H7 (cell line): ENCODE results near the gene SSMEM1. TPM values are rescaled to one million over a fixed set of nuclear protein-coding genes. Genes with fewer than 3 reads are reported as not detected.
"Not testable (repeated sequence)": the region's sequence is repeated elsewhere in the genome, so short reads cannot be mapped to it uniquely, and the experiment has no call there.

Experiments used
- DNase-seq: peaks from one replicate; pipeline ENCODE4 v3.0.0; 2012
- H3K27me3 ChIP-seq: 2 replicates; pipeline ENCODE4 v1.6.0; 2011; ENCODE audit warnings: mild to moderate bottlenecking, low read length; ENCODE audit not compliant: control insufficient read depth, insufficient read depth
- H3K36me3 ChIP-seq: replicated peaks from 2 replicates; pipeline ENCODE4 v1.5.1; 2011; ENCODE audit warnings: low read length; ENCODE audit not compliant: control insufficient read depth, insufficient read depth
- H3K4me3 ChIP-seq: 2 replicates; pipeline ENCODE4 v1.5.1; 2011; ENCODE audit warnings: low read depth, mild to moderate bottlenecking, control low read depth, low read length, moderate library complexity; ENCODE audit not compliant: insufficient read depth
- total RNA-seq: library from RNA; depleted of rRNA; stranded (reverse); fragments of >200 nt; shearing (Covaris generic); gene quantifications from 2 replicates; pipeline ENCODE4 v1.2.3, GENCODE V29; 2014; rRNA removed

The SSMEM1 gene
- not detected in 2 replicates for total RNA-seq

- DNase-seq = no peak
- Histone ChIP-seq H3K4me3 (no peak within 1 kb of the TSS), H3K36me3 (peaks cover 1% of the 10 kb centered on the region; the same call in 1 of the 2 replicates), H3K27me3 (no peaks in the 10 kb centered on the region)
Observed at GRCh38 chr7:130207642-130208041, at the start of gene SSMEM1. TSS of gene SSMEM1 (plus strand) at chr7:130207860. CDS start at chr7:130207911, 51 bp downstream.

GRCh38 chr7:130160023-130160422, 47.6 kb upstream of the SSMEM1 start:
- Histone ChIP-seq H3K27me3 (no peaks in the 10 kb centered on the region), H3K4me3 (no peak overlapping the region), H3K36me3 (0 out of 2 replicates have a peak, but pooled peaks cover 1% of the 10 kb centered on the region)
- DNase-seq = no peak

GRCh38 chr7:130160455-130160854, 47.2 kb upstream of the SSMEM1 start:
- no peak for DNase-seq
- Histone ChIP-seq H3K36me3 (0 out of 2 replicates have a peak, but pooled peaks cover 1% of the 10 kb centered on the region), H3K27me3 (no peaks in the 10 kb centered on the region), H3K4me3 (no peak overlapping the region)

GRCh38 chr7:130162196-130162595, 45.5 kb upstream of the SSMEM1 start:
- H3K4me3 ChIP-seq = no peak overlapping the region
- no peak for DNase-seq
- peaks cover 3% of the 10 kb centered on the region for H3K36me3 ChIP-seq
- H3K27me3 ChIP-seq = no peaks in the 10 kb centered on the region

GRCh38 chr7:130174237-130174959, 33.3 kb upstream of the SSMEM1 start:
- H3K27me3 ChIP-seq = no peaks in the 10 kb centered on the region
- H3K4me3 ChIP-seq = no peak overlapping the region
- peaks cover 4% of the 10 kb centered on the region for H3K36me3 ChIP-seq
- no peak for DNase-seq

GRCh38 chr7:130178251-130178650, 29.4 kb upstream of the SSMEM1 start:
- Histone ChIP-seq H3K36me3 (peaks cover 7% of the 10 kb centered on the region), H3K27me3 (no peaks in the 10 kb centered on the region), H3K4me3 (no peak overlapping the region)
- no peak for DNase-seq

GRCh38 chr7:130179631-130180030, 28.0 kb upstream of the SSMEM1 start:
- Histone ChIP-seq H3K4me3 (no peak overlapping the region), H3K27me3 (no peaks in the 10 kb centered on the region), H3K36me3 (peaks cover 9% of the 10 kb centered on the region)
- DNase-seq = no peak

GRCh38 chr7:130180571-130181262, 26.9 kb upstream of the SSMEM1 start:
- Histone ChIP-seq H3K36me3 (peaks cover 7% of the 10 kb centered on the region), H3K4me3 (no peak overlapping the region), H3K27me3 (no peaks in the 10 kb centered on the region)
- DNase-seq = no peak

GRCh38 chr7:130181263-130181605, 26.4 kb upstream of the SSMEM1 start:
- Histone ChIP-seq H3K27me3 (no peaks in the 10 kb centered on the region), H3K36me3 (peaks cover 7% of the 10 kb centered on the region), H3K4me3 (no peak overlapping the region)
- DNase-seq = no peak

GRCh38 chr7:130182990-130183389, 24.7 kb upstream of the SSMEM1 start:
- Histone ChIP-seq H3K36me3 (peaks cover 7% of the 10 kb centered on the region), H3K27me3 (no peaks in the 10 kb centered on the region), H3K4me3 (no peak overlapping the region)
- DNase-seq = no peak

- not testable (repeated sequence) for H3K36me3 ChIP-seq, H3K4me3 ChIP-seq
Observed at GRCh38 chr7:130184349-130184748, 23.3 kb upstream of the SSMEM1 start.

GRCh38 chr7:130187360-130187759, 20.3 kb upstream of the SSMEM1 start:
- H3K4me3 ChIP-seq = no peak overlapping the region
- DNase-seq = no peak
- H3K36me3 ChIP-seq = peaks cover 3% of the 10 kb centered on the region
- no peaks in the 10 kb centered on the region for H3K27me3 ChIP-seq

More at GRCh38 chr7:130184349-130184748, 23.3 kb upstream of the SSMEM1 start:
- not testable (repeated sequence) for H3K27me3 ChIP-seq, DNase-seq

GRCh38 chr7:130189343-130189742, 18.3 kb upstream of the SSMEM1 start:
- DNase-seq = no peak
- Histone ChIP-seq H3K4me3 (no peak overlapping the region), H3K27me3 (no peaks in the 10 kb centered on the region), H3K36me3 (peaks cover 2% of the 10 kb centered on the region)

- DNase-seq = no peak
- peaks cover 2% of the 10 kb centered on the region for H3K36me3 ChIP-seq
- no peaks in the 10 kb centered on the region for H3K27me3 ChIP-seq
- H3K4me3 ChIP-seq = no peak overlapping the region
Observed at GRCh38 chr7:130191791-130192190, 15.9 kb upstream of the SSMEM1 start.

- no peak for DNase-seq
- peaks cover 2% of the 10 kb centered on the region for H3K36me3 ChIP-seq
- H3K4me3 ChIP-seq = no peak overlapping the region
- no peaks in the 10 kb centered on the region for H3K27me3 ChIP-seq
Observed at GRCh38 chr7:130195396-130195795, 12.3 kb upstream of the SSMEM1 start.
